Measurements from ENCODE around the gene CST11.

DNA sequence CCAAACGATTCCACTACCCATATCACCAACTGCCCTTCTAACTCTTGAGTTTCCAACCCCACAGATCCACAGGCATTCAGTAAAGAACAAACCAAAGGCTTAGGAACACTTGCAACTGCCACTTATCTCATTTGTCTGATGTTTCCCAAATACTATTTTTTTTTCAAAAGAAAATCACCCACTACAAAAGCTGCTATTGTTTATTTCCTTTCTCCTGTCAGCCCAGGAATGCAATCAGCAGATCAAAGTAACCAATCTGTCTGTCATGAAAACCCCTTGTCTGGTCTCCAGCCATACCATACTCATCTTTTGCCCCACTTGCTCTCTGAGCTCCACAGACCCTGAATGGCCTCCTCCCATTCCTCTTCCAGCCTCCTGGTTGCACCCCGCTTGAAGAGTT, 29.5 kb upstream of the CST11 start:
- TF ChIP-seq POLR2A (IDR thresholded peaks at IDR 0.05), result no peak
- TF ChIP-seq, protein P1, sequence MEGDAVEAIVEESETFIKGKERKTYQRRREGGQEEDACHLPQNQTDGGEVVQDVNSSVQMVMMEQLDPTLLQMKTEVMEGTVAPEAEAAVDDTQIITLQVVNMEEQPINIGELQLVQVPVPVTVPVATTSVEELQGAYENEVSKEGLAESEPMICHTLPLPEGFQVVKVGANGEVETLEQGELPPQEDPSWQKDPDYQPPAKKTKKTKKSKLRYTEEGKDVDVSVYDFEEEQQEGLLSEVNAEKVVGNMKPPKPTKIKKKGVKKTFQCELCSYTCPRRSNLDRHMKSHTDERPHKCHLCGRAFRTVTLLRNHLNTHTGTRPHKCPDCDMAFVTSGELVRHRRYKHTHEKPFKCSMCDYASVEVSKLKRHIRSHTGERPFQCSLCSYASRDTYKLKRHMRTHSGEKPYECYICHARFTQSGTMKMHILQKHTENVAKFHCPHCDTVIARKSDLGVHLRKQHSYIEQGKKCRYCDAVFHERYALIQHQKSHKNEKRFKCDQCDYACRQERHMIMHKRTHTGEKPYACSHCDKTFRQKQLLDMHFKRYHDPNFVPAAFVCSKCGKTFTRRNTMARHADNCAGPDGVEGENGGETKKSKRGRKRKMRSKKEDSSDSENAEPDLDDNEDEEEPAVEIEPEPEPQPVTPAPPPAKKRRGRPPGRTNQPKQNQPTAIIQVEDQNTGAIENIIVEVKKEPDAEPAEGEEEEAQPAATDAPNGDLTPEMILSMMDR (IDR thresholded peaks at IDR 0.05), result no peak
- TF ChIP-seq POLR2AphosphoS5 (IDR thresholded peaks at IDR 0.05), result no peak
- no peak for TF ChIP-seq EP300 (IDR thresholded peaks at IDR 0.05; ENCODE audit: low read depth)
